Transverse colon (tissue), 4 donors: ENCODE results near the gene OTOG. TPM values are rescaled to one million over a fixed set of nuclear protein-coding genes. Genes with fewer than 3 reads are reported as not detected.

ENCODE experiments used
- DNase-seq: peaks from one replicate; pipeline ENCODE4 v3.0.0-alpha.2; 2019
- H3K27ac ChIP-seq, 4 donors: fragments of 200-600 bp; sonication (generic); 2 replicates each; pipeline ENCODE4 v1.5.1; 2016 to 2018; ENCODE audit warnings: inconsistent platforms in 4 of 4
- H3K27me3 ChIP-seq: fragments of 200-600 bp; sonication (generic); 2 replicates; pipeline ENCODE4 v1.5.1; 2017; ENCODE audit warnings: inconsistent platforms
- H3K36me3 ChIP-seq, 4 donors: fragments of 200-600 bp; sonication (generic); 2 replicates each; pipeline ENCODE4 v1.5.1; 2017 to 2019; ENCODE audit warnings: inconsistent platforms in 4 of 4
- H3K4me1 ChIP-seq, 4 donors: fragments of 200-600 bp; sonication (generic); 2 replicates each; pipeline ENCODE4 v1.5.1; 2017 to 2020; ENCODE audit warnings: inconsistent platforms in 4 of 4
- H3K4me3 ChIP-seq, 4 donors: fragments of 200-600 bp; sonication (generic); 1 replicate in 1 of 4; 2 replicates in 3 of 4; pipeline versions ENCODE4 v1.5.1 to v1.6.1; 2017 to 2019; ENCODE audit warnings: inconsistent platforms in 4 of 4
- H3K9me3 ChIP-seq, 2 donors: fragments of 200-600 bp; sonication (generic); 2 replicates each; pipeline ENCODE4 v1.5.1; 2017 to 2019; ENCODE audit warnings: inconsistent platforms in 2 of 2
- CTCF ChIP-seq, 5 experiments: fragments of 200-600 bp in 3 of 5; fragments of 450-650 bp in 2 of 5; sonication (generic) in 3 of 5; IDR thresholded peaks; 1 replicate in 2 of 5; 2 replicates in 3 of 5; pipeline ENCODE4 v1.5.1; 2016 to 2017; ENCODE audit warnings: antibody characterized with exemption in 5 of 5, inconsistent platforms in 3 of 5, mild to moderate bottlenecking in 2 of 5, moderate library complexity in 1 of 5
- EP300 ChIP-seq: sonication (generic); formaldehyde crosslinking; IDR thresholded peaks from one replicate; pipeline ENCODE4 v1.6.1; 2017; ENCODE audit warnings: antibody characterized with exemption, low read depth
- POLR2A ChIP-seq: fragments of 450-650 bp; IDR thresholded peaks from one replicate; pipeline ENCODE4 v1.6.1; 2016; ENCODE audit warnings: antibody characterized with exemption, mild to moderate bottlenecking, moderate library complexity
- POLR2AphosphoS5 ChIP-seq, 3 donors: sonication (generic); formaldehyde crosslinking; IDR thresholded peaks; one replicate each; pipeline ENCODE4 v1.6.1; 2016; ENCODE audit warnings: antibody characterized with exemption in 3 of 3
- WGBS, 2 donors: methylation state at CpG; one replicate each; pipeline ENCODE4 v1.1.5; 2018; ENCODE audit warnings: low coverage in 1 of 2; 5-methylcytosine and 5-hydroxymethylcytosine counted together
- in situ Hi-C, 4 donors: fragments of 200-750 bp; cut with MboI; loops; one replicate each; pipeline versions ENCODE4 v1.15.0 to v1.15.1; 2017; ENCODE audit warnings: low sequenced_read_pairs in 3 of 4, low pct_ligation_motif_present in 1 of 4, low pct_unique_long_range_greater_than_20kb in 1 of 4
- intact Hi-C: fragments of 100-400 bp; cut with DNase I; formaldehyde crosslinking; loops from one replicate; pipeline ENCODE4 v1.15.1; 2023; ENCODE audit warnings: low total_unique reads
- total RNA-seq, 4 donors: library from RNA; depleted of rRNA; stranded (reverse); fragments of >200 nt; gene quantifications; one replicate each; pipeline ENCODE4 v1.1.0, GENCODE V29; 2016

Gene OTOG
- total RNA-seq, 4 donors from 2014 or later, result not detected

- no peaks in the 10 kb centered on the region for H3K4me1 ChIP-seq
- 81 to 100% methylated on average over 1 to 10 of the region's 10 CpGs for WGBS, 2 donors
- intact Hi-C loops, result no loop called here
- no peak overlapping the region for H3K4me3 ChIP-seq
- peaks cover 0 to 6% (median 0%) of the 10 kb centered on the region in 4 donors for H3K36me3 ChIP-seq
- H3K9me3 ChIP-seq, result no peaks in the 10 kb centered on the region
- no peak for DNase-seq
- no peak for TF ChIP-seq EP300
- no peak for TF ChIP-seq POLR2A
- no peak for TF ChIP-seq CTCF (IDR thresholded peaks at IDR 0.05)
- TF ChIP-seq POLR2AphosphoS5 (IDR thresholded peaks at IDR 0.05), result no peak
- H3K27ac ChIP-seq, result no peak overlapping the region
- H3K27me3 ChIP-seq, result no peaks in the 10 kb centered on the region
- in situ Hi-C loops, result loop anchor here in 2 of 4 donors (25.0 kb wide), 1 partner anchor 280 kb away; no protein-coding TSS in a partner anchor
Observed at GRCh38 chr11:17517186-17517585, 29.9 kb upstream of the OTOG start.

- no peak for DNase-seq
- in situ Hi-C loops, result loop anchor here in 2 of 4 donors (25.0 kb wide), 1 partner anchor 281 kb away; no protein-coding TSS in a partner anchor
- H3K36me3 ChIP-seq, result peaks cover 0 to 7% (median 0%) of the 10 kb centered on the region in 4 donors
- intact Hi-C loops, result no loop called here
- no peaks in the 10 kb centered on the region for H3K9me3 ChIP-seq
- 76% methylated on average over 2 of the region's 2 CpGs; no CpG with 5 or more reads in 1 of the 2 donors for WGBS, 2 donors
- H3K27ac ChIP-seq, result no peak overlapping the region
- no peak overlapping the region for H3K4me3 ChIP-seq
- TF ChIP-seq POLR2A, result no peak
- no peak for TF ChIP-seq EP300
- no peak for TF ChIP-seq CTCF (IDR thresholded peaks at IDR 0.05)
- no peak for TF ChIP-seq POLR2AphosphoS5 (IDR thresholded peaks at IDR 0.05)
- no peaks in the 10 kb centered on the region for H3K27me3 ChIP-seq
- H3K4me1 ChIP-seq, result no peaks in the 10 kb centered on the region
Observed at GRCh38 chr11:17518366-17518765, 28.7 kb upstream of the OTOG start.

GRCh38 chr11:17519061-17519885 lies 27.8 kb upstream of the OTOG start:
- no peak overlapping the region for H3K4me3 ChIP-seq
- in situ Hi-C loops (loop anchor here in 2 of 4 donors (25.0 kb wide), 1 partner anchor 282 kb away; no protein-coding TSS in a partner anchor), intact Hi-C loops (no loop called here)
- H3K27me3 ChIP-seq, result no peaks in the 10 kb centered on the region
- H3K4me1 ChIP-seq, result no peaks in the 10 kb centered on the region
- H3K27ac ChIP-seq, result no peak overlapping the region
- no peak for DNase-seq
- TF ChIP-seq POLR2AphosphoS5 (IDR thresholded peaks at IDR 0.05), result no peak
- H3K9me3 ChIP-seq, result no peaks in the 10 kb centered on the region
- WGBS, 2 donors, result 70 to 79% methylated on average over 6 to 7 of the region's 7 CpGs
- H3K36me3 ChIP-seq, result peaks cover 0 to 7% (median 0%) of the 10 kb centered on the region in 4 donors

- no peaks in the 10 kb centered on the region for H3K9me3 ChIP-seq
- intact Hi-C loops (no loop called here), in situ Hi-C loops (loop anchor here in 3 of 4 donors (10.0 to 25.0 kb wide), 2 partner anchors 284 to 287 kb away; no protein-coding TSS in a partner anchor)
- H3K27ac ChIP-seq, result no peak overlapping the region
- H3K27me3 ChIP-seq, result no peaks in the 10 kb centered on the region
- H3K36me3 ChIP-seq, result peaks cover 0 to 7% (median 0%) of the 10 kb centered on the region in 4 donors
- H3K4me1 ChIP-seq, result no peaks in the 10 kb centered on the region
- 88 to 91% methylated on average over 8 to 11 of the region's 11 CpGs for WGBS, 2 donors
- H3K4me3 ChIP-seq, result no peak overlapping the region
- TF ChIP-seq CTCF (IDR thresholded peaks at IDR 0.05), result no peak
- TF ChIP-seq POLR2A, result no peak
- no peak for TF ChIP-seq POLR2AphosphoS5 (IDR thresholded peaks at IDR 0.05)
- no peak for TF ChIP-seq EP300
- no peak for DNase-seq
Observed at GRCh38 chr11:17521106-17521900, 25.8 kb upstream of the OTOG start.
